NCI-H146 treated with DMSO at 0.1 percent for 48 hours (cell line): ENCODE results near the gene PDE4C.

Experiments
- DNase-seq: peaks from one replicate; lab custom pipeline; 2025; ENCODE audit not compliant: unreplicated experiment; lab: John Stamatoyannopoulos, UW

PDE4C gene

GRCh38 chr19:18254546-18255503, 28.6 kb upstream of the PDE4C start:
- peak; percentile 49 for DNase-seq

- DNase-seq, result no peak
These were observed 27.5 kb upstream of the PDE4C start for GRCh38 chr19:18253716-18254115.

- no peak for DNase-seq
These were observed 26.9 kb upstream of the PDE4C start for GRCh38 chr19:18253130-18253529.

- no peak for DNase-seq
These were observed 26.1 kb upstream of the PDE4C start for GRCh38 chr19:18252370-18252717.

GRCh38 chr19:18251587-18252369, 25.5 kb upstream of the PDE4C start:
- DNase-seq, result peak; percentile 63

GRCh38 chr19:18249834-18250233, 23.6 kb upstream of the PDE4C start:
- no peak for DNase-seq

- DNase-seq, result no peak
These were observed 19.1 kb upstream of the PDE4C start for GRCh38 chr19:18245297-18245696.

GRCh38 chr19:18239303-18239702, 13.1 kb upstream of the PDE4C start:
- no peak for DNase-seq

- DNase-seq, result no peak
These were observed 8.0 kb upstream of the PDE4C start for GRCh38 chr19:18234194-18234593.

GRCh38 chr19:18233224-18233825, 7.1 kb upstream of the PDE4C start:
- no peak for DNase-seq

- no peak for DNase-seq
These were observed 6.4 kb upstream of the PDE4C start for GRCh38 chr19:18232540-18233223.

GRCh38 chr19:18231775-18232174, 5.5 kb upstream of the PDE4C start:
- no peak for DNase-seq

GRCh38 chr19:18230941-18231734, 4.9 kb upstream of the PDE4C start:
- no peak for DNase-seq

- no peak for DNase-seq
These were observed 3.7 kb upstream of the PDE4C start for GRCh38 chr19:18229915-18230314.

GRCh38 chr19:18229474-18229873, 3.2 kb upstream of the PDE4C start:
- no peak for DNase-seq

GRCh38 chr19:18227781-18228271, 1.6 kb upstream of the PDE4C start:
- no peak for DNase-seq

GRCh38 chr19:18226956-18227780, 930 bp upstream of the PDE4C start:
- DNase-seq, result no peak

- no peak for DNase-seq
These were observed 910 bp downstream of the PDE4C start for GRCh38 chr19:18225355-18225701.
